H9 (cell line): ENCODE data around the gene SIGLEC11. TPM values are rescaled to one million over a fixed set of nuclear protein-coding genes. Genes with fewer than 3 reads are reported as not detected.
A peak's percentile ranks its signal among the peaks of the same experiment; 100 is the strongest.

Experiments used
- DNase-seq: peaks from one replicate; pipeline ENCODE4 v3.0.0-alpha.2; 2017
- H2AFZ ChIP-seq: one replicate; pipeline ENCODE4 v1.6.1; 2013; ENCODE audit warnings: mild to moderate bottlenecking, low read length, control low read depth, moderate library complexity
- H2AK5ac ChIP-seq: 2 replicates; pipeline ENCODE4 v1.6.1; 2013; ENCODE audit warnings: low read length, control low read depth, mixed read lengths; ENCODE audit not compliant: insufficient read length
- H2BK120ac ChIP-seq: one replicate; pipeline ENCODE4 v1.6.1; 2013; ENCODE audit warnings: low read depth, mild to moderate bottlenecking, low read length, control low read depth, inconsistent platforms; ENCODE audit not compliant: poor library complexity, severe bottlenecking
- H2BK12ac ChIP-seq: 2 replicates; pipeline ENCODE4 v1.6.1; 2013; ENCODE audit warnings: low read length, control low read depth, mixed read lengths, low read depth; ENCODE audit not compliant: insufficient read length
- H2BK15ac ChIP-seq: 2 replicates; pipeline ENCODE4 v1.6.1; 2013; ENCODE audit warnings: low read depth, low read length, control low read depth
- H2BK20ac ChIP-seq: one replicate; pipeline ENCODE4 v1.6.1; 2013; ENCODE audit warnings: low read depth, mild to moderate bottlenecking, low read length, control low read depth, inconsistent platforms; ENCODE audit not compliant: poor library complexity, severe bottlenecking
- H2BK5ac ChIP-seq: 2 replicates; pipeline ENCODE4 v1.6.1; 2013; ENCODE audit warnings: low read length, control low read depth, mixed read lengths; ENCODE audit not compliant: insufficient read length
- H3K14ac ChIP-seq: 2 replicates; pipeline ENCODE4 v1.6.1; 2013; ENCODE audit warnings: low read length, control low read depth; ENCODE audit not compliant: insufficient read depth
- H3K18ac ChIP-seq: 2 replicates; pipeline ENCODE4 v1.6.1; 2013; ENCODE audit warnings: low read depth, mild to moderate bottlenecking, mixed read lengths, low read length, control low read depth; ENCODE audit not compliant: insufficient read length
- H3K23ac ChIP-seq: 2 replicates; pipeline ENCODE4 v1.6.1; 2013; ENCODE audit warnings: low read length, control low read depth, mixed read lengths, low read depth; ENCODE audit not compliant: insufficient read length
- H3K23me2 ChIP-seq: 2 replicates; pipeline ENCODE4 v1.6.1; 2013; ENCODE audit warnings: low read depth, mild to moderate bottlenecking, mixed read lengths, low read length, control low read depth; ENCODE audit not compliant: insufficient read length, poor library complexity, severe bottlenecking
- H3K27ac ChIP-seq: 2 replicates; pipeline ENCODE4 v1.5.1; 2013; ENCODE audit warnings: low read length, control low read depth, mixed read lengths, low read depth; ENCODE audit not compliant: insufficient read length
- H3K27me3 ChIP-seq: 2 replicates; pipeline ENCODE4 v1.6.1; 2013; ENCODE audit warnings: low read length, control low read depth, inconsistent platforms; ENCODE audit not compliant: insufficient read depth
- H3K4ac ChIP-seq: 2 replicates; pipeline ENCODE4 v1.6.1; 2013; ENCODE audit warnings: low read depth, mild to moderate bottlenecking, control low read depth, inconsistent platforms, low read length, moderate library complexity
- H3K4me1 ChIP-seq: 2 replicates; pipeline ENCODE4 v1.6.1; 2013; ENCODE audit warnings: low read length, control low read depth, inconsistent platforms; ENCODE audit not compliant: insufficient read depth
- H3K4me2 ChIP-seq: 2 replicates; pipeline ENCODE4 v1.6.1; 2013; ENCODE audit warnings: low read length, control low read depth, mixed read lengths; ENCODE audit not compliant: insufficient read length, insufficient read depth
- H3K56ac ChIP-seq: 2 replicates; pipeline ENCODE4 v1.6.1; 2013; ENCODE audit warnings: low read depth, mild to moderate bottlenecking, mixed read lengths, low read length, control low read depth; ENCODE audit not compliant: insufficient read length
- H3K79me1 ChIP-seq: 2 replicates; pipeline ENCODE4 v1.6.1; 2013; ENCODE audit warnings: low read depth, mild to moderate bottlenecking, moderate library complexity, low read length, control low read depth, inconsistent platforms; ENCODE audit not compliant: insufficient read depth, poor library complexity, severe bottlenecking
- H3K79me2 ChIP-seq: 2 replicates; pipeline ENCODE4 v1.6.1; 2013; ENCODE audit warnings: low read length, control low read depth, inconsistent platforms; ENCODE audit not compliant: insufficient read depth
- H3K9ac ChIP-seq: 2 replicates; pipeline ENCODE4 v1.6.1; 2013; ENCODE audit warnings: low read length, control low read depth, mixed read lengths; ENCODE audit not compliant: insufficient read length; ENCODE audit errors: extremely low read depth
- H3K9me3 ChIP-seq: one replicate; pipeline ENCODE4 v1.6.1; 2013; ENCODE audit warnings: low read depth, low read length, inconsistent platforms; ENCODE audit not compliant: control insufficient read depth
- H3T11ph ChIP-seq: one replicate; pipeline ENCODE4 v1.6.1; 2013; ENCODE audit warnings: mild to moderate bottlenecking, low read length, control low read depth, inconsistent platforms
- H4K20me1 ChIP-seq: one replicate; pipeline ENCODE4 v1.6.1; 2013; ENCODE audit not compliant: control insufficient read depth, insufficient read length, insufficient read depth
- H4K5ac ChIP-seq: 2 replicates; pipeline ENCODE4 v1.6.1; 2013; ENCODE audit warnings: low read depth, mild to moderate bottlenecking, mixed read lengths, low read length, control low read depth; ENCODE audit not compliant: insufficient read length
- H4K8ac ChIP-seq: replicated peaks from 2 replicates; pipeline ENCODE4 v1.6.1; 2013; ENCODE audit warnings: low read length, control low read depth, mixed read lengths, low read depth; ENCODE audit not compliant: insufficient read length
- H4K91ac ChIP-seq: 2 replicates; pipeline ENCODE4 v1.6.1; 2013; ENCODE audit warnings: low read depth, mild to moderate bottlenecking, moderate library complexity, mixed read lengths, low read length, control low read depth; ENCODE audit not compliant: insufficient read length
- H3K27ac Mint-ChIP-seq, 3 experiments: 2 replicates in 2 of 3; 3 replicates in 1 of 3; pipeline ENCODE4 v1.8.0; 2020 to 2021; ENCODE audit warnings: mixed read lengths in 3 of 3, mild to moderate bottlenecking in 1 of 3, moderate library complexity in 1 of 3
- H3K27me3 Mint-ChIP-seq: 2 replicates; pipeline ENCODE4 v1.8.0; 2021; ENCODE audit warnings: low read depth, mild to moderate bottlenecking, moderate library complexity, mixed read lengths
- H3K36me3 Mint-ChIP-seq, 3 experiments: 2 replicates in 2 of 3; 3 replicates in 1 of 3; pipeline ENCODE4 v1.8.0; 2020 to 2021; ENCODE audit warnings: low read depth in 3 of 3, mixed read lengths in 3 of 3; ENCODE audit not compliant: insufficient read depth in 1 of 3
- H3K4me1 Mint-ChIP-seq, 2 experiments: 2 replicates each; pipeline ENCODE4 v1.8.0; 2020; ENCODE audit warnings: mixed read lengths in 2 of 2
- H3K4me3 Mint-ChIP-seq, 2 experiments: 2 replicates in 1 of 2; 3 replicates in 1 of 2; pipeline ENCODE4 v1.8.0; 2020 to 2021; ENCODE audit warnings: mild to moderate bottlenecking in 2 of 2, mixed read lengths in 2 of 2, moderate library complexity in 1 of 2
- H3K9me3 Mint-ChIP-seq, 2 experiments: 2 replicates in 1 of 2; 3 replicates in 1 of 2; pipeline ENCODE4 v1.8.0; 2020; ENCODE audit warnings: mild to moderate bottlenecking in 2 of 2, mixed read lengths in 2 of 2, moderate library complexity in 1 of 2
- CTCF ChIP-seq: fragments of 200-600 bp; sonication (generic); conservative IDR thresholded peaks from 3 replicates; pipeline ENCODE4 v1.8.0; 2021; ENCODE audit warnings: antibody characterized with exemption, mild to moderate bottlenecking
- WGBS: extraction: QIAGEN DNeasy Blood & Tissue Kit; methylation state at CpG from one replicate; pipeline ENCODE4 v1.1.7; 2013; ENCODE audit warnings: missing lambda C conversion rate, low lambda C conversion rate, mixed read lengths; ENCODE audit not compliant: insufficient read length; ENCODE audit errors: extremely low coverage; 5-methylcytosine and 5-hydroxymethylcytosine counted together
- total RNA-seq: library from RNA; stranded (reverse); gene quantifications from 2 replicates; pipeline ENCODE4 v1.2.1, GENCODE V29; 2021

SIGLEC11 gene
- total RNA-seq, 1 experiment from 2014 or later = not detected

GRCh38 chr19:49916839-49917733 lies 43.9 kb downstream of the SIGLEC11 start:
- peak; percentile 67 for DNase-seq
- Histone ChIP-seq H3K4me1 (no peaks in the 10 kb centered on the region), H3K23me2 (no peaks in the 10 kb centered on the region), H3K14ac (no peak overlapping the region), H2BK12ac (no peak overlapping the region), H4K91ac (no peak overlapping the region), H3K4me2 (no peak overlapping the region), H3K9ac (no peak overlapping the region), H2BK15ac (no peak overlapping the region), H3K23ac (no peak overlapping the region), H4K20me1 (peaks cover 4% of the 10 kb centered on the region), H2BK20ac (no peak overlapping the region), H2BK120ac (no peak overlapping the region), H3K56ac (no peak overlapping the region), H2AK5ac (no peak overlapping the region), H3K27ac (no peak overlapping the region), H2AFZ (no peak overlapping the region), H3K79me1 (peaks cover 12% of the 10 kb centered on the region), H3T11ph (no peak overlapping the region), H2BK5ac (no peak overlapping the region), H3K9me3 (no peaks in the 10 kb centered on the region), H3K79me2 (peaks cover 15% of the 10 kb centered on the region; the same call in 1 of the 2 replicates), H4K8ac (no peak overlapping the region), H3K18ac (no peak overlapping the region), H4K5ac (no peak overlapping the region), H3K4ac (no peak overlapping the region), H3K27me3 (no peaks in the 10 kb centered on the region)
- H3K36me3 Mint-ChIP-seq = peaks cover 62 to 85% (median 82%) of the 10 kb centered on the region in 3 experiments
- no peak overlapping the region for H3K4me3 Mint-ChIP-seq
- H3K27ac Mint-ChIP-seq = peak overlapping the region; percentile 37 to 82 (median 75); a peak in 4 of 7 replicates
- peaks cover 0 to 3% of the 10 kb centered on the region in 2 experiments; a peak in 1 of 5 replicates for H3K9me3 Mint-ChIP-seq
- peaks cover 21 to 34% of the 10 kb centered on the region in 2 experiments for H3K4me1 Mint-ChIP-seq
- TF ChIP-seq CTCF = peak; percentile 55
- no peaks in the 10 kb centered on the region for H3K27me3 Mint-ChIP-seq
- WGBS = no CpG with 5 or more reads among the region's 21 CpGs
